DND-41 (cell line): ENCODE data around the gene MTG1.

Source experiments
- ATAC-seq: fragments of 200-7000 bp; cut with Tn5 transposase; 3 replicates; pipeline ENCODE4 v1.9.1; 2021; ENCODE audit warnings: low read depth; ENCODE audit not compliant: insufficient read depth
- DNase-seq: peaks from one replicate; pipeline ENCODE4 v3.0.0-alpha.2; 2020
- H2AFZ ChIP-seq: 2 replicates; pipeline ENCODE4 v1.6.0; 2012; ENCODE audit warnings: low read depth, low read length
- H3K27ac ChIP-seq: 2 replicates; pipeline ENCODE4 v1.5.1; 2012; ENCODE audit warnings: low read length, inconsistent platforms
- H3K27me3 ChIP-seq: fragments of 200-600 bp; sonication (generic); 2 replicates; pipeline ENCODE4 v1.6.0; 2012; ENCODE audit warnings: low read length, mild to moderate bottlenecking, inconsistent platforms; ENCODE audit not compliant: insufficient read depth, poor library complexity
- H3K36me3 ChIP-seq: 2 replicates; pipeline ENCODE4 v1.5.1; 2012; ENCODE audit warnings: low read length, inconsistent platforms; ENCODE audit not compliant: insufficient read depth
- H3K4me1 ChIP-seq: 2 replicates; pipeline ENCODE4 v1.5.1; 2012; ENCODE audit warnings: mild to moderate bottlenecking, low read length; ENCODE audit not compliant: insufficient read depth
- H3K4me2 ChIP-seq: 2 replicates; pipeline ENCODE4 v1.6.0; 2012; ENCODE audit warnings: mild to moderate bottlenecking, moderate library complexity, low read length, inconsistent platforms; ENCODE audit not compliant: insufficient read depth
- H3K4me3 ChIP-seq, 2 experiments: fragments of 200-600 bp in 1 of 2; shearing (Covaris generic) in 1 of 2; 2 replicates each; pipeline ENCODE4 v1.5.1; 2012 to 2016; ENCODE audit warnings: inconsistent platforms in 2 of 2, low read length in 2 of 2, mild to moderate bottlenecking in 2 of 2, low read depth in 1 of 2, moderate library complexity in 1 of 2
- H3K79me2 ChIP-seq: 2 replicates; pipeline ENCODE4 v1.6.0; 2012; ENCODE audit warnings: low read length, inconsistent platforms; ENCODE audit not compliant: insufficient read depth
- H3K9ac ChIP-seq: 2 replicates; pipeline ENCODE4 v1.6.0; 2012; ENCODE audit warnings: low read depth, mild to moderate bottlenecking, inconsistent platforms, low read length, moderate library complexity
- H3K9me3 ChIP-seq: 2 replicates; pipeline ENCODE4 v1.5.1; 2012; ENCODE audit warnings: low read length, moderate library complexity, mild to moderate bottlenecking, inconsistent platforms; ENCODE audit not compliant: insufficient read depth, severe bottlenecking
- H4K20me1 ChIP-seq: 2 replicates; pipeline ENCODE4 v1.6.0; 2012; ENCODE audit warnings: low read length; ENCODE audit not compliant: insufficient read depth
- EZH2 ChIP-seq: IDR thresholded peaks from 3 replicates; pipeline ENCODE4 v1.6.1; 2012; ENCODE audit warnings: borderline replicate concordance, low read depth, mild to moderate bottlenecking, moderate library complexity, low read length, inconsistent platforms; ENCODE audit not compliant: severe bottlenecking
- TF ChIP-seq, protein P1 (sequence below): IDR thresholded peaks from 2 replicates; pipeline ENCODE4 v1.5.1; 2012; ENCODE audit warnings: borderline replicate concordance, low read length, moderate library complexity, mild to moderate bottlenecking; ENCODE audit not compliant: poor library complexity, severe bottlenecking; ENCODE audit errors: extremely low read depth

MTG1 gene

DNA sequence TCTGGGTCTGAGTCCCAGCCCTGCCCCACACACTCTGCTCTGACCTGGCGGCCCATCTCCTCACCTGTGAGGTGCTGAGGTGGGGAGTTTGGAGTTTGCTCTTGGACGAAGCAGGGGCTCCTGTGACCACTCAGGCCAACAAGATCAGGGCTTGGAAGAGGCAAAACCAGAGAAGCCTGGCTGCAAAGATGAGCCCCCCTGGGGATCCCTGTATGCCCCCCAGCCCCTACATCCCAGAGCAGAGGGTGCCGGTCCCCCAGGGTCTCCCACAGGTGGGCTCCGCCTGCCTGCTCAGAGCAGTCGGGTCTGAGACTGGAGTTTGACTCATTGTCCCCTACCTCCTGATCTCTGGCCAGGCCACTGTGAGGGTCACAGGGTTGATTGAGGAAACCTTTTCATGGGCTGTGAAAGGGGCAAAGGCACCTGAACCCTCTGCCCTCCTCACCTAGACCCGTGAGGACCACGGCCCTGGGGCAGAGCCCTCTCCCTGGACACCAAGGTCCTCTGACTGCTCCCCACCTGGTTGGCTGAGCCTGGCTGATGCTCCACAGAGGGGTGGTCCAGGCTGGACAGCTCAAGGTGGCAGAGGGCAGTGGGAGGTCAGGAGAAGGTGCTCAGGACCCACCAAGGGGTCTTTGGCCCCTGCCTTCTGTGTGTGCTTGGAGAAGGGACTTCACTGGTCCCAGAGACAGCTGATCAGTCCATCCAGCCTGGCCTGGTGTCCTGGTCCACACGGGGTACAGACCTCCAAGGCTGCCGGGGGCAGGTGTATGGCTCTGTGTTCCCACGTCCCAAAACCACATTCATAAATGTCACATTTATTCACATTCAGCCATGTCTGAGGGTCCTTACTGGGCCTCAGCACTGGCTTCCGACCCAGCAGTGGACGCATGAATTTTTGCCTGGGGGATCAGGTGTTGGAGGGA lies 50.6 kb downstream of the MTG1 start:
- DNase-seq, result no peak
- ATAC-seq, result no peak
- H3K4me3 ChIP-seq, result no peak overlapping the region
- no peak overlapping the region for H3K27ac ChIP-seq
- peaks cover 49% of the 10 kb centered on the region for H3K9me3 ChIP-seq
- 0 out of 2 replicates have a peak, but pooled peaks cover 5% of the 10 kb centered on the region for H4K20me1 ChIP-seq
- H3K36me3 ChIP-seq, result peaks cover 11% of the 10 kb centered on the region
- no peak for TF ChIP-seq EZH2
- TF ChIP-seq, protein P1, sequence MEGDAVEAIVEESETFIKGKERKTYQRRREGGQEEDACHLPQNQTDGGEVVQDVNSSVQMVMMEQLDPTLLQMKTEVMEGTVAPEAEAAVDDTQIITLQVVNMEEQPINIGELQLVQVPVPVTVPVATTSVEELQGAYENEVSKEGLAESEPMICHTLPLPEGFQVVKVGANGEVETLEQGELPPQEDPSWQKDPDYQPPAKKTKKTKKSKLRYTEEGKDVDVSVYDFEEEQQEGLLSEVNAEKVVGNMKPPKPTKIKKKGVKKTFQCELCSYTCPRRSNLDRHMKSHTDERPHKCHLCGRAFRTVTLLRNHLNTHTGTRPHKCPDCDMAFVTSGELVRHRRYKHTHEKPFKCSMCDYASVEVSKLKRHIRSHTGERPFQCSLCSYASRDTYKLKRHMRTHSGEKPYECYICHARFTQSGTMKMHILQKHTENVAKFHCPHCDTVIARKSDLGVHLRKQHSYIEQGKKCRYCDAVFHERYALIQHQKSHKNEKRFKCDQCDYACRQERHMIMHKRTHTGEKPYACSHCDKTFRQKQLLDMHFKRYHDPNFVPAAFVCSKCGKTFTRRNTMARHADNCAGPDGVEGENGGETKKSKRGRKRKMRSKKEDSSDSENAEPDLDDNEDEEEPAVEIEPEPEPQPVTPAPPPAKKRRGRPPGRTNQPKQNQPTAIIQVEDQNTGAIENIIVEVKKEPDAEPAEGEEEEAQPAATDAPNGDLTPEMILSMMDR, result no peak
- H3K9ac ChIP-seq, result no peak overlapping the region
- no peaks in the 10 kb centered on the region for H3K79me2 ChIP-seq
- H3K4me1 ChIP-seq, result no peaks in the 10 kb centered on the region
- H3K27me3 ChIP-seq, result no peaks in the 10 kb centered on the region
- H2AFZ ChIP-seq, result no peak overlapping the region
- H3K4me2 ChIP-seq, result no peak overlapping the region

DNA sequence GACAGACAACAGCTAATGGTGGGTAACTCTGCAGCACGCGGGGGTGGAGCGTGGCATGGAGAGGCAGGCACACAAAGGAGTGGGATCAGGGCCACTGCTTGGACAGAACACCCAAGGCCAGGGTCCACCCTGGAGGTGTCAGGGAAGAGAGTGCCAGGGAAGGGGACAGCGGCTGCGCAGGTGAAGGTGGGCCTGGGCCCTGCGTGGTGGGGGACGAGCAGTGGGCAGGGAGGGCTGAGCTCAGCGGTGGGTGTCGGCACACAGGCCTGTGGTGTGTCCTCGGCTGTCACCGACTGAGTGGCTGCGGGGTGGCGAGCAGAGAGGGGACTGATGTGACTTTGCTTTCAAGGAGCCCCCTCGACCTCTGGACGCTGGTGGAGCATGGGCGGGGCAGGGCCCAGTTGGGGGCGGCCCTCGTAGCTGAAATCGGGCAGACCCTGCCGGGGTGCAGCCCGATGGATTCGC lies 51.3 kb downstream of the MTG1 start:
- Histone ChIP-seq H3K4me3 (no peak overlapping the region), H2AFZ (no peak overlapping the region), H3K27me3 (no peaks in the 10 kb centered on the region), H3K9ac (no peak overlapping the region), H3K4me2 (no peak overlapping the region), H3K27ac (no peak overlapping the region), H4K20me1 (0 out of 2 replicates have a peak, but pooled peaks cover 5% of the 10 kb centered on the region), H3K9me3 (peaks cover 49% of the 10 kb centered on the region), H3K4me1 (no peaks in the 10 kb centered on the region), H3K79me2 (no peaks in the 10 kb centered on the region), H3K36me3 (peaks cover 11% of the 10 kb centered on the region)
- TF ChIP-seq EZH2, result no peak
- TF ChIP-seq, protein P1, result no peak
- no peak for DNase-seq
- ATAC-seq, result no peak

DNA sequence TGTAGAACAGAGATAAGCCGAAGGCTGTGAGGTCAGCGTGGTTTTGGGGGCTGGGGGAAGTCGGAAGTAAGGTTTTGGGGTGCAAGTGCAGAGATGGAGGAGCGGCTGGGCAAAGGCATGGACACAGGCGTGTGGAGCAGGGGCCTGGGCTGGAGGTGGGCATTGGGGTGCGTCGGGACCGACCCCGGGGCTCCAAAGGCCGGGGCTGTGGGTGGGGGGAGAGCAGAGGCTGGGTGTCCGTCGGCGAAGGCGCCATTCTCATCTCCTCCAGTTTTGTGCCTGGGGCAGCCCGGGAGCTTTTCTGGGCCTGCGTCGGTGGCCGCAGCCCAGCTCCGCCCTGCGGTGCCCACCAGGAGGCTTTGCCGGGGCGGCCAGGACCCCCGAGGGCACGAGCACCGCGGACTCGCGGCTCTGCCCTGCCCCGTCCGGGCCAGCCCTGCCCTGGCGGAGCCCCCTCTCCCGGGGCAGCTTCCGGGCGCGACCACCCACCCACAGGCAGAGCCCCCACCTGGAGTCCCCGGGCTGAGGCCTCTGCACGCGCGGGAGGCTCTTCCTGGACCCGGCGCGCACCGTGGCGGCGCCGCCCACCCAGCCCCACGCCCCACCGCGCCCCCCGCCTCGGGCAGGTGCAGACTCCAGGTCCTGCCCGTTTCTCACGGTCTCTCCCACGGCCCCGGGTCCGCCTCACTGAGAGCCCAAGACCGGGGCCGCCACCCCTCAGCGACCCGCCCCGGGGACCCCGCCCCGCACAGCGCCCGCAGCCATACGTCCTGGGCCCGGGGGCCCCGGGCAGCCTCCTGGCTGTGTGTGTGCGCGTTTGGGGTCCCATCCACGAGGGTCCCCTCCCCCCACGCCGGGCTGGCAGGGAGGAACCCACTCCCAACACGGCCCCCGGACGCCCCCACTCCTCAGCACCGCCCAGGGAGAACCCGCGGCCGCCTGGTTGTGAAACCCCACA lies 52.1 kb downstream of the MTG1 start:
- Histone ChIP-seq H4K20me1 (0 out of 2 replicates have a peak, but pooled peaks cover 2% of the 10 kb centered on the region), H3K4me1 (no peaks in the 10 kb centered on the region), H3K4me3 (no peak overlapping the region), H3K36me3 (peaks cover 11% of the 10 kb centered on the region), H3K9ac (no peak overlapping the region), H3K4me2 (no peak overlapping the region), H2AFZ (no peak overlapping the region), H3K27me3 (no peaks in the 10 kb centered on the region), H3K9me3 (peaks cover 49% of the 10 kb centered on the region), H3K79me2 (no peaks in the 10 kb centered on the region), H3K27ac (no peak overlapping the region)
- ATAC-seq (no peak), DNase-seq (no peak)
- TF ChIP-seq, protein P1, result no peak
- no peak for TF ChIP-seq EZH2
